ENCODE results near the gene ABTB1.

The ABTB1 gene

DNA sequence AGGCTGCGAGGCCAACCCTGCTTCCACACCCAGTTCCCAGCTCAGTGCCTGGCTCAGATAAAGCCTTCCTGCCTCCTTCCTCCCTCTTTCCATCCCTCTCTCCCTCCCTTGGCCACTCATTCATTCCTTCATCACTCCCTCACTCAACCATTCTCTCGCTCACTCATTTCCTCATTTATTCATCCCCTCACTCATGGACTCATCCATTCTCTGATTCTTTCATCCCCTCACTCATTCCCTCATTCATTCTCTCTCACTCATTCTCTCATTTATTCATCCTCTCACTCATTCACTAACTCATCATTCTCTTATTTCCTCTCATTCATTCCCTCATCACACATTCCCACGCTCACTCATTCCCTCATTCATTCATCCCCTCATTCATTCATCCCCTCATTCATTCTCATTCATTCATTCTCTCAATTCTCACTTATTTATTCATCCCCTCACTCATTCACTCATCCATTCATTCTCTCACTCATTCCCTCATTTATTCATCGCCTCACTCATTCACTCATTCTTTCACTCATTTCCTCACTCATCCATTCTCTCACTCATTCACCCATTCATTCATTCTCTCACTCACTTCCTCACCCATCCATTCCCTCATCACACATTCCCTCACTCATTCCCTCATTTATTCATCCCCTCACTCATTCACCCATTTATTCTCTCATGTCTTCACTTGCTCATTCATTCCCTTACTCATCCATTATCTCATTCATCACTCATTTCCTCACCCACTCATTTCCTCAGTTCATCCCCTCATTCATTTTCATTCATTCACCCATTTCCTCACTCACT, 13.2 kb downstream of the ABTB1 start:
- no peak for DNase-seq (ENCODE audit: extremely low read depth in 1 of 2, low read depth in 1 of 2)

DNA sequence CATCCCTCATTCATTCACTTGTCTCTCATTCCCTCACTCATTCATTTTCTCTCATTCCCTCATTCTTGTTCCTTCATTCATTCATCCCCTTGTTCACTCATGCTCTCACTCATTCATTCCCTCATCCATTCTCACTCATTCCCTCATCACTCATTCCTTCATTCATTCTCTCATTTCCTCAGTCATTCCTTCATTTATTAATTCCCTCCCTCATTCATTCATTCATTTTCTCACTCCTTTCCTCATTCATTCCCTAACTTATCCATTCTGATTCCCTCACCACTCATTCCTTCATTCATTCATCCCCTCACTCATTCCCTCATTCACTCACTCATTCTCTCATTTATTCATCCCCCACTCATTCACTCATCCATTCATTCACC, 13.8 kb downstream of the ABTB1 start:
- DNase-seq (ENCODE audit: extremely low read depth in 1 of 2, low read depth in 1 of 2) = no peak

DNA sequence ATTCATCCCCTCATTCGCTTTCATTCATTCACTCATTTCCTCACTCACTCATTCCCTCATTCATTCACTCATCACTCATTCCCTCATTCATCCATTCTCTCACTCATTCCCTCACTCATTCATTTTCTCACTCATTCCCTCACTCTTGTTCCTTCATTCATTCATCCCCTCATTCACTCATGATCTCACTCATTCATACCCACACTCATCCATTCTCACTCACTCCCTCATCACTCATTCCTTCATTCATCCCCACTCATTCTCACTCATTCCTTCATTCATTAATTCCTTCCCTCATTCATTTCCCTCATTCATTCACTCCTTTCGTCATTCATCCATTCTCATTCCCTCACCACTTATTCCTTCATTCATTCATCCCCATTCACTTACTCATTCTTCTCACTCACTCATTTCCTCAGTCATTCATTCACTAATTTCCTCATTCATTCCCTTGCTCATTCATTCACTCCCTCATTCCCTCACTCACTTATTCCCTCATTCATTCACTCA, 14.5 kb downstream of the ABTB1 start:
- DNase-seq (ENCODE audit: extremely low read depth in 1 of 2, low read depth in 1 of 2) = no peak

DNA sequence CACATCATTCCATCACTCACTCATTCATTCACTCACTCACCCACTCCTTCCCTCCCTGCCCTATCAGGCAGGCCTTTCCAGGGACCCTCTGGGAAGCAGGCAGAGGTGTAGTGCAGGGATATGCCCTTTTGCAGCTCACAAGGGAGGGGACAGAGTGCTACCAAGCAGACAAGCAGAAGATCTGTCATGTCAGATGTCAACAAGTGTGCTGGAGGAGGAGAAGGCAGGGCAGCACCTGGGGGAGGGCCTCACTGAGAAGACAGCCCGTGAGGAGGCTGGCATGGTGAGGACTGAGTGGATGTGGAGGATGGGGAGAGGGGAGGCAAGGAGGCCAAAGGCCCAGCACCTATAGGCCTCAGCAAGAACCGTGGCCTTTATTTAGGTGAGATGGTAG, 15.3 kb downstream of the ABTB1 start:
- no peak for DNase-seq (ENCODE audit: extremely low read depth in 1 of 2, low read depth in 1 of 2)

DNA sequence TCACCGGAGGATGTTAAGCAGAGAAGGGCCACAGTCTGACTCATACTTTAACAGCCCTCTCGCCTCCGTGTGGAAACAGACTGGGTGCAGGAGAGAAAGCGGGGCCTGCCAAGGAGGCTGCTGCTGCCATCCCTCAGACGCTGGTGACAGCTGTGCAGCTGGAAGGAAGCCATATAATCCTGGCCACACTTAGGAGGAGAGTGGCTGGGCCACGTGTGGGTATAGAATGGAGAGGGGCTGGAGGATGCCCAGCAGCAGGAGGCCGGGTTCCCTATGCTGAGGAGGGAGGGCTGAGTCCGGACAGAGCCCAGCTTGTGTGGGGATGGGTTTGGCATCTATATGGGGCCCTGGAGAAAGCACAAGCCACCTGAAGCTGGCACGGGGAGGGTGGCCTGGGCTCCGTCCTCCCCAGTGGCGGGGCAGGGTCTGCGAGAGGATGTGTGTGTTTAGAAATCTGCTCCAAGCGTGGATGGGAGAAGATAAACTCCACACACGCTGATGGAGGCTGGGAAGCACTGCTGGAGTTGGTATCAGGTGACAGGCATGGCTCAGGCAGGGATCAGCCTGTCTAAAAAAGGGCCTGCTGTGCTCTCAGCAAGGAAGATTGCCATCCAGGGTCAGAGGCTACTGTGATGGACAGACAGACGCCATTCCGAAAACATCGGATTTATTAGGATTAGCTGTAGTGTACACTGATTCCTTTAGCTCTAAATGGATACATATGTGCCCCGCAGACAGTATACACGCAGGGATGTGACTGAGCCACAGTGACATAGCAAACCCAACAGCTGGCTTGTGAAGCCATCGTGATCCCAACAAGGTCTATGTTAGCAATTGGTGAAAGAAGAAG, 15.9 kb downstream of the ABTB1 start:
- DNase-seq (ENCODE audit: extremely low read depth in 1 of 2, low read depth in 1 of 2) = no peak

DNA sequence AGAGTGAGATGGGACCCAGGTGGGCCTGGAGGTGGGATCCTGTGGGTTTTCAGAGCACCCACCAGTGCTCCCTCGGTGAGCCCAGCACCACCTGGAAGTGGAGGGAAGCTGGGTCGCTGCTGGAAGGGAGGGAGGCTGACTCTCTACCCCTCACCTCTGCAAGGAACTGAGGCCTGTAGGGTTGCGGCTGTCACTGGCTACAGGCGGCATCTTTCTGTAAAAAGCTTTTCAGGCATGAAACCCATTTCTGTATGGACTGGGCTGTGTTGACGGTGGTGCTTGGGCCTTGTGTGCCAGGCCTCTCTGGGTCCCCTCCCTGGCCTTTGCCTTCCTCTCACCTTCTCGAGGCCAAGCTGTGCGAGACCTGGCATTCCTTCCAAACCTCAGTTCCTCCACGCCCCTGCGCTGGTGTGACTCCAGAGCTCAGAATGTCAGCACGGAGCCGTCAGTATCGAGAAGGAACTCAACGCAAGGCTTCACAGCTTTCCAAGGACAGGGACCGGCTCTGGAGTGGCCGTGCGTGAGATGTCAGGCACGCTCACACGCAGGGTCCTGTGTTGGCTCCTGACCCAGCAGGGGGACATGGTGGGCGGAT, 16.6 kb downstream of the ABTB1 start:
- no peak for DNase-seq (ENCODE audit: extremely low read depth in 1 of 2, low read depth in 1 of 2)

DNA sequence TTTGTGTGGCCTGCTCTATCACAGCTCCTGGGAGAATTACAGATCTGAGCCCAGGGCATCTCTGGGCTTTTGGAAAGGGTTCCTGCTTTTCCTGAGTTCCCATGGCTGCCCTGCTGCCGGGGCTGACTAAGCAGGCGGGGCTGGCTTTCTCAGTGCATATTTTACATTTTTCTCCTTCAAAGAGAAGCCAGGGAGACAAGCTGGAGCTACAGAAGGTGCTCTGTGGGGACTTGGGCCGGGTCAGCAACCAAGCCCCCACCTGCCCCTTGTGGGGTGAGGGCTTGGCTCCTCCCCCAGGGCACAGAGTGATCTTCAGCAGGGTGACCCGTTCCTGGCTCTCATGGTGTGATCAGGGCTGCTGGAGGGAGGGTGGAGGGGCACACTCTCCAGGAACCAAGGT, 17.4 kb downstream of the ABTB1 start:
- no peak for DNase-seq (ENCODE audit: extremely low read depth in 1 of 2, low read depth in 1 of 2)

DNA sequence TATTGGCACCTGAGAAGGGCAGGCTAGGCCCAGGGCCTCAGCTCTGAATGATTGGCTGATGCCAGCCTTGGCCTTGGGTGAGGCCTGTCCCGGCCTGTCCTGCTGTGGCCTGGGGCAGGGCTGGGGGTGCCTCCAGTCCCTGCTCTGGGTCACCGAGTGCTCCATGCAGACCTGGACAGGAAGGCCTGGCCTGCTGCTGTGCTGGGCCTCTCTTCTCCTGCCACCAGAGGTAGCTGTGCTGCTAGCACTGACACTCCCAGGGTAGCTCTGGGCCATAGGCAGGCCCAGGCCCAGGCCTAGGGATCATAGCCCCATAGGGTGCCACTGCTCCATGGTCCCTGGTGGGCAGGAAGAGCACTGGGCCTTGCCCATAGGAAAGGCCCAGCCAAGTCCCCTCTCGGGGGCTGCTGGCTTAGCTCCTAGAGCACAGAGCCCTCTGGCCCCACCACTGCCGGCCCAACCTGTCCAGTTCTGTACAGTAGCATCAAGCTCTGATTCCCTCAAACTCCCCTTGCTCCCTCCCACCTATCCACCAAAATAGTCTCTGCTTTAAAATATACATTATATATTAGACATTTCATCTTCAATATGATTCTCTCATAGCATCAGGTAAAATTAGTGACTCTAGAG, 18.2 kb downstream of the ABTB1 start:
- DNase-seq (ENCODE audit: extremely low read depth in 1 of 2, low read depth in 1 of 2) = no peak

DNA sequence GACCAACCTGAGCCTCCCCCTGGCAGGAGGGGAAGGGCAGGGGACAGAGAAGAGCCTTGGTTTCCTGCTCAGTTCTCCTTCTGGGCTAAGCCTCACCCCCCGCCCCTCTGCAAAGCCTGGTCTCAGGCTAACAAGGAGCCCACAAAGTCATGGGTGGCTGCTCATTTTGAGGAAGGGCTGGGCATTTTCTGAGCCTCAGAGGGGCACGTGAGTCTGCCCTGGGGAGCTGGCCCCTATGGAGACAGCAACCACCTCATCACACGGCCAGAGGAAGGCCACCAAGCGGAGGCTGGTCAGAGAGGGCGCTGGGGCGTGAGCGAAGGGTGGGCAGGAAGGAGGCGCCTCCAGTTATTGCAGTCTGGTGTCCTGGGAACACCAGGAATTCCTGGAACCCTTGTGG, 18.7 kb downstream of the ABTB1 start:
- DNase-seq (ENCODE audit: extremely low read depth in 1 of 2, low read depth in 1 of 2) = no peak

DNA sequence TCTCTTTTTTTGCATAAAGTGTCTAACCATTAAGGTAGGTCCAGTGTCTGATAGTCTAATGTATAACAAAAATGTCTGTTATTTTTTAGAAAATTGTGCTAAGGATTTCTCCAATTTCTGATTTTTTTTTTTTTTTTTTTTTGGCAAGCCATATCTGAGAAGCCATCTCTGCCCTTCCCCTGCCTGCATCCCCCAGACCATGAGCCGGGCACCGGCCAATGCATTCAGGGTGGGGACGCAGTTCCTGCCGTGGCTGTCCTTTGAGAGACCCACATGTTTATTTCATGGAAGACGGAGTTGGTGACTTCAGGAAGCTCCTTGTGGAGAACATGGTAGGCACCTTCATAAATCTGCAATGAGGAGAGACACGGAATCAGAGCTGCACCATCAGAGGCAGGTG, 19.2 kb downstream of the ABTB1 start:
- no peak for DNase-seq (ENCODE audit: extremely low read depth in 1 of 2, low read depth in 1 of 2)

DNA sequence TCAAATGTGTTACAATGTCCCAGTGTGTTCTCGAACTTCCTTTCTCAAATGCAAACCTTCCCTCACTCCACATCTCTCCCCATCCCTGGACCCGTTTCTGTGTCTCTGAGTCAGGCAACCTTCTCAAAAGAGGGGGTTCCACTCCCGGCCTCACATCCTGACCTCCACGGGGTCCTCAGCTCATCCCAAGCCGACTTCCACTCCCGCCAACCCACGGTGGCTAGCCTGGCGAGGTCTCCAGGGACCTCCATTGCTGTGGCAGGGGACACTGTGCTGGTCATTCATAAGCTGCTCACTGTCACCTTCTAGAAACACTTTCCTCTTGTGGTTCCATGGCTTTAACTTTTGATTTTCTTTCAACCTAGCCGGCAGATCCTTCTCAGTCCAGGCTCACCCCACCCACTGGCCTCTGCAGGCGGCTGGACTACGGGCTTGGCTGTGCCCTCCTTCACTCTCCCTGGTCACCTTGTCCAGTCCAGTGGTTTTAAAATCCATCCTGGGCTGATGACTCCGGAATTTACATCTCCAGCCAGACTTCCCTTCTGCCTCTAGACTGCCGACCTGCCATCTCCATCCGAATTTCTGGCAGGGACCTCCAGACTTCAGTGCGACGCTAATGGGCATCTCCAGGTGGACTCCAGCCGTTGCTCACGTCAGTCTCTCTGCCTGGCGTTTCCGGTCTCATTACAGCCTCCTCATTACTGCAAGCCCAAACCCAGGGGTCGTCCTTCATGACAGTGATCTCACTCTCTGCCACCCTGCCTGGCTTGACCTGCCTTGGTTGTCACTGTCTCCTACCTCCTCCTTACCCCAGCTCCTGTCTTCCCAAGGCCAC, 20.0 kb downstream of the ABTB1 start:
- no peak for DNase-seq (ENCODE audit: extremely low read depth in 1 of 2, low read depth in 1 of 2)

DNA sequence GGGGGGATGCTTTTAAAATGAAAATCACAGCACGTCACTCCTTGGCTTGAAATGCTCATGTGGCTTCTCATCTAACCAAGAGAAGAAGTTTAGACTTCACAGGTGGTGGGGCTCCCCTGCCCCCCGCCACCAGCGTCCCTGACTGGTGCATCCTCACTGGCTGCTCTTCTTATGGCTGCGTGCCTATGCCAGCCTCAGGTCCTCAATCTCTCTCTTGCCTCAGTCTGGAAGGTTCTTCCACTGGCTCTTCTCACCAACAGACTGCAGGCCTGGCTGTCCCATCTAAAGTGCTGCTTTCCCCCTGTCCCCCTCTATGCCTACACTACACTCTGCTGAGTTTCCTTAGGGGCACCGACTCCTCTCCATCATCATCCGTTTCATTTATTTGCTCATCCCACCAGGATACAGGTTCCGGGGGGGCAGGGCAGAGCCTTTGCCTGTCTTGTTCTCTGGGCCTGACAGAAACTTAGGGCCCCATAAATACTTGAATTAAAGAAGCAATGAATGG, 20.6 kb downstream of the ABTB1 start:
- DNase-seq (ENCODE audit: extremely low read depth in 1 of 2, low read depth in 1 of 2) = no peak

DNA sequence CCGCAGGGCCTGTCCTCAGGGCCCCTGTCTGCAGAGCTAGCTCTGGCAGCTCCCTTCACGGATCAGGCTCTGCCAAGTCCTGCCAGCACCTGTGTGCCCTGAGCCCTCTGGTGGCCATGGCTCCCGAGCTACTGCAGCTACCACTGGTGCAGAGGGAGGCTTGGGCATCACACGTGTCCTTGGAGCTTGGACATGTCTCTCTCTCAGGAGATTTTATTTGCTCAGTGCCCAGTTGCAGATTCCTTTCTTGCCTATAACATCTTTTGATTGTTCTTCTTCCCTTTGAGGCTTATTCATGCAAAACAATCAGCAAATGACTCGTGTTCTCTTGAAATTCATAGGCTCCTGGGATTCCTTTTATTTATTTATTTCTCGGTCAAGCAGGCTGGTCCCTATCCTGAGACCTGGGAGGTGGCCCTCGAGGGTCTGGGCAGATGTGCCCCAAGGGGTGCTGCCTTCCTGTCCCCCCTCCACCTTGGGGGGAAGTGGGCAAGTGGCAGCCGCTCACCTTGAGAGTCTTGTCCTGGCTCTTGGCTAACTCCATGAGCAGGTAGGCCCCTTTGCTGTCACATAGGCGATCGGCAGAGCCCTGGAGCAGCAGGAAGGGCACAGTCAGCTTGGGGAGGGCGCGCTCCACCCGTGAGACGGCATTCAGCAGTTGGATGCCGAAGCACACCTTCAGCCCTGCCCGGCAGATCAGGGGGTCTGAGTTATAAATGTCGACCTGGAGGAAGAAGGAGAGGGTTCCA, 21.9 kb downstream of the ABTB1 start:
- peak in 1 of 2 donors; percentile 21 for DNase-seq (ENCODE audit: extremely low read depth in 1 of 2, low read depth in 1 of 2)

DNA sequence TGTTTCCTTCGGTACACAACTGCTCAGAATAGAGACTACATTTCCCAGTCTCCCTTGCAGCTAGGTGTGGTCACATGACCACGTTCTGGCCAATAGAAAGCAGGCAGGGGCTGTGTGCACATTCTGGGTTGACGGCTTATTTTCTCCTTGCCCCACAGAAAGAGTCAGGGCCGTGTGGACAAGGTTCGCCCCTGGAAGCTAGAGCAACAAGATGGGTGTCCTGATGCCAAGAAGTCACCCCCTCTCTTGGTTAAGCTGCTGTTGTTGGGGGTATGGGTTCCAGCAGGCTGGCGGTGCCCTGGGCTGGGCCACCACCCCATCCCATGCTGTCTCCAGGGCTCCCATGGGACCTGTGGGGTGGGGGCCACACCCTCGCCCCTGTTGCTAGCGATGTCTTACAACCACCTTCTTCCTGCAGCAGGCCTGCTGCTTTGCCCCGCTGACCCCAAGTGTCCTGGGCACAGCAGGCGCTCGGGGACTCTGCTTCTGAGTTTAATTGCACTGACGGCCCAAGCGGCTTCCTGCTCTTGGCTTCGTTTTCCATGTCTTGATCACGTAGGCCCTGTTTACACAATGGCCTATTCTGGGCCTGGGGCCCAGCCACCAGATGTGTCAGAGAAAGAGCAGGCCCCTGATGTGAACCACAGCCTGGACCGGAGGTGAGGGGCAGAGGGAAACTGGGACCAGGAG, 24.9 kb downstream of the ABTB1 start:
- no peak for DNase-seq (ENCODE audit: extremely low read depth in 1 of 2, low read depth in 1 of 2)

DNA sequence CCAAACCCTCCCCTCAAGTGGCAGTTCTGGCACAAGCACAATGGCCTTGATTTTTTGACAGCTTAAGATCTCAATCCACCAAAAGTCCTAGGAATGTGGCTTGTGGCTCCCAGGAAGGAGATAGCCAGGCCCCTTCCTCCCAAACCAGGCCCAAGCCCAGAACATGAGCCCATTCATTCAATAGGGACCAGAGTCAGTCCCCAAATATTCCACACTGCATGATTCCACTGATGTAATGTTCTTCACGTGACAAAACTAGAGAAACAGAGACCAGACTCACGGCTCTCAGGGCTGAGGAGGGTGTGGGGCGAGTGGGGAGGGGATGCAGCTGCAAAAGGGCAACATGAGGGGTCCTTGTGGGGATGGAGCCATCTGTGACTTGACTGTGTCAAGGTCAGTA, 25.5 kb downstream of the ABTB1 start:
- DNase-seq (ENCODE audit: extremely low read depth in 1 of 2, low read depth in 1 of 2) = no peak

DNA sequence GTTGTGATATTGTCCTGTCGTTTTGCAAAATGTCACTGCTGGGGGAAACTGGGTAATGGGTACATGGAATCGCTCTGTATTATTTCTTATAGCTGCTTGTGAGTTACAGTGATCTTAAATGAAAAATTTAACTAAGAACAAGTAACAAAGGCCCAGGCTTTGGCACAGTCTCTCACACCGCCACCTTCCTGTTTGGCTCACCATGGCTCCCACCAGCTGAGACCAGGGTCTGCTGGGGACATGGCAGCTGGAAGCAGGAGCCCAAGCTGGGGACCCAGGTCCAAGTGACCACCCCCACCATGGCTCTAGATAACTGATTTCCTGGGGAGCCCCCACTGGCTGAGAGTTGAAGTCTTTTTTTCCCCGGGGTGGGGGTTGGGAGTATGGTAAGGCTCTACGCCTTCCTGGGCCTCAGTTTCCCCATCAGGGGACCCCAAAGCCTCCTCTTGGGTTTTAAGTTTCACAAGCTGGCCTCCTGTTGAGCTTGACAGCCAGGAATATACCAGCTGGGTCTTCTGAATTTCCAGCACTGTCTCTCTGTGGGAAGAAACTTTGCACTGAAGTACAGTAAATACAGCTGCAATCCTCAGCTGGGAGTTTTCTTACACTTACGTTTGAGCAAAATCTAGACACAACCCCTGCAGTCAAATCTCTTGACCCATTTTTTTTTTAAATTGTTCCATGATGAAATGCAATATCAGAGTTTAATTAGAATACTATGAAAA, 26.1 kb downstream of the ABTB1 start:
- no peak for DNase-seq (ENCODE audit: extremely low read depth in 1 of 2, low read depth in 1 of 2)

DNA sequence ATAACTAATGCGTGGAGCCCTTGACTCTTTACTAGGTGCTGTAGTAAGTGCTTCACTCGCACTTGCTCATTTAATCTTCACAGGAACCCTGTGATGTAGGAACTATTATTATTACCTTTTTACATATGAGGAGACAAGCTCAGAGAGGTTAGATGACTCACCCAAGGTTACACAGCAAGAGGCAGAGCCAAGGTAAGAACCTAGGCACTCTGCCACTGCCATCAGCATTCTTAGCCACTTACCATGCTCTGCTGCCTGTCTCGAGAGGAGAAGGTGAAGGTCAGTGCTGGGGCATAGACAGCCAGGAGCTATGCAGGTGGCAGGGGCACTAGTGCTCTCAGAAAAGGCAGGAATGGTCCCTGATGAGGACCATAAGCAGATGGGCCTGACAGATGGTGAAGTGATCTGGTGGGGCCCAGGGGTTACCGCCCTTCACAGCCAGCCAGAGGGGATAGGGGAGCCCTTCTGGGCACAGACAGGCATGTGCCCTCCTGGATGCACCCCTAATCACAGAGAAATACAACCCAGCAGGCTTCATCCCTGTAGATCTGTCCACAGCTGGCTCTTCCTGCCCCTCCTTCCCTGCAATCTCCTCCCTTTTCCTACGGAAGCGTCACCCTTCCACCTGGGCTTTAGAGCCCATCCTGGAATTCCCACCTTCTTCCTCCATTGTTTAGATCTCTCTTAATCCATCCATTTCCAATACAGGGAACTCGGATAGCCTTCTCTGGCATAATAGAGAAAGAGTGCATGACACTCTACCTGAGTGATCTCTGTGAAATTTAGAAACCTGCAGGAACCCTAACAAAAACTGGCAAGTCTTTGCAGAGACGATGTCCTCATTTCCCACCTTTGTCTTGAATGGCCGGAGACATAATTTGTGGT, 26.9 kb downstream of the ABTB1 start:
- no peak for DNase-seq (ENCODE audit: extremely low read depth in 1 of 2, low read depth in 1 of 2)

Data from activated CD8-positive, alpha-beta memory T cell treated with anti-CD3 and anti-CD28 coated beads for 1 hour (primary cell).